Measurements from ENCODE around the gene ENAM. TPM values are rescaled to one million over a fixed set of nuclear protein-coding genes. Genes with fewer than 3 reads are reported as not detected.

Gene ENAM
- total and polyA plus RNA-seq, 2 of the 13 experiments (the other 11 are each of a cell fraction or from before 2014, with no cell fraction given), result not detected

DNA sequence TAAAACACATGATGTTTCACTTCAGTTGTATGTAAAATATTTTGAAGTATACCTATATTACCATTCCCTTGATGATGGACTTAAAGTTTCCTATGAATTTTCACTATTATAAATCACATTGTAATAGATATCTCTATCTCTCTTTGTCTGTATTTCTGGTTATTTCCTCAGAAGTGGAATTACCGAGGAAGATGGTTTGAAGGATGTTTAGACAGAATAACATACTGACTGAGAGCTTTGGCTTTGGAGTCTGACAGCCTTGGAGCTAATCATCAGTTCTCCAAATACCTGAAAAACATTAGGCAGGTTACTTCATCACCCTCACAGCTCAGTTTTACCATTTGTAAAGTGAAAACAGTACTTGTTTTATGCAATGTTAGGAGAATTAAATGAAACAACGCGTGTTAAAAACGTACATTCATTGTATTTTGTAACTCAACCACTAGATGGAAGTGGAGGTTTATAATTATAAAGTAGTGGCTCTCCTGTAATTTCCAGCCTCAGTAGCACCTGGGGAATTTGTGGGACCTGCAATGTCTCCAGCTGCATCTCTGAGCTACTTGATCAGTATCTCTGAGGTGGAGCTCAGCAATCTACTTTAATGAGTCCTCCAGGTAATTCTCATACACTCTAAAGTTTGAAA, 23.4 kb downstream of the ENAM start:
- ChIA-PET POLR2A (no interaction called here), CTCF (ENCODE audit: low intra/inter-chr PET ratio, low total read pairs) (interaction anchor here (0.7 to 2.2 kb wide), 4 partner anchors 36 to 1062 kb away, joined by 3 to 9 read pairs (median 6); partner anchors contain the start of gene UTP3)
- in situ Hi-C loops (cut with HindIII; ENCODE audit: extremely low pct_ligation_motif_present, low pct_unique_long_range_greater_than_20kb), result loop anchor here (25.0 kb wide), 2 partner anchors 360 to 1060 kb away; no protein-coding TSS in a partner anchor
- Histone ChIP-seq H3K27ac (ENCODE audit: extremely low read length, insufficient read depth, low read length) (no peak overlapping the region), H3K36me3 (replicated peaks in 1 of 2; ENCODE audit: control insufficient read depth in 1 of 2, insufficient read depth in 2 of 2, low read length in 2 of 2) (no peaks in the 10 kb centered on the region), H3K4me1 (ENCODE audit: insufficient read depth, low read length) (peaks cover 7% of the 10 kb centered on the region; the same call in 1 of the 2 replicates), H4K20me1 (ENCODE audit: insufficient read depth, low read length) (no peaks in the 10 kb centered on the region), H3K9ac (ENCODE audit: insufficient read depth, low read depth, low read length) (no peak overlapping the region), H3K9me3 (ENCODE audit: low read length) (no peaks in the 10 kb centered on the region), H3K79me2 (ENCODE audit: insufficient read depth, low read length) (no peaks in the 10 kb centered on the region), H3K4me2 (ENCODE audit: low read depth, low read length) (peak overlapping the region; percentile 58), H3K27me3 (ENCODE audit: control insufficient read depth in 1 of 2, insufficient read depth in 2 of 2, low read length in 2 of 2) (peaks cover 0 to 3% of the 10 kb centered on the region in 2 experiments; a peak in 1 of 5 replicates), H3K4me3 (replicated peaks in 1 of 3; ENCODE audit: insufficient read depth in 1 of 3, low read depth in 2 of 3, low read length in 3 of 3) (no peak overlapping the region; a peak in 1 of 6 replicates), H2AFZ (ENCODE audit: low read length) (peak overlapping the region; percentile 89)
- FAIRE-seq (peak; percentile 18), DNase-seq (ENCODE audit: low spot score) (peak; percentile 27), ATAC-seq (peak; percentile 79)
- intact Hi-C loops (cut with micrococcal nuclease; ENCODE audit: unreplicated experiment), result loop anchor here (1.0 to 10.0 kb wide), 4 partner anchors 35 to 358 kb away; partner anchors contain the start of genes MOB1B and UTP3
- WGBS (ENCODE audit: low lambda C conversion rate), result 2% methylated on average over 4 of the region's 4 CpGs
- TF ChIP-seq SMC3 (IDR thresholded peaks at IDR 0.05; ENCODE audit: low read length) (peak; percentile 35; the same call in 1 of the 2 replicates), STAG1 (CRISPR knock-in tag; IDR thresholded peaks at IDR 0.05) (peak; percentile 83), ZNF382 (CRISPR knock-in tag; IDR thresholded peaks at IDR 0.05; ENCODE audit: borderline replicate concordance) (no peak), RAD21 (CRISPR knock-in tag; IDR thresholded peaks at IDR 0.05) (peak; percentile 58)
- TF ChIP-seq, protein P1, sequence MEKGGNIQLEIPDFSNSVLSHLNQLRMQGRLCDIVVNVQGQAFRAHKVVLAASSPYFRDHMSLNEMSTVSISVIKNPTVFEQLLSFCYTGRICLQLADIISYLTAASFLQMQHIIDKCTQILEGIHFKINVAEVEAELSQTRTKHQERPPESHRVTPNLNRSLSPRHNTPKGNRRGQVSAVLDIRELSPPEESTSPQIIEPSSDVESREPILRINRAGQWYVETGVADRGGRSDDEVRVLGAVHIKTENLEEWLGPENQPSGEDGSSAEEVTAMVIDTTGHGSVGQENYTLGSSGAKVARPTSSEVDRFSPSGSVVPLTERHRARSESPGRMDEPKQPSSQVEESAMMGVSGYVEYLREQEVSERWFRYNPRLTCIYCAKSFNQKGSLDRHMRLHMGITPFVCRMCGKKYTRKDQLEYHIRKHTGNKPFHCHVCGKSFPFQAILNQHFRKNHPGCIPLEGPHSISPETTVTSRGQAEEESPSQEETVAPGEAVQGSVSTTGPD (CRISPR knock-in tag; IDR thresholded peaks at IDR 0.05), result no peak
- TF ChIP-seq, protein P2, sequence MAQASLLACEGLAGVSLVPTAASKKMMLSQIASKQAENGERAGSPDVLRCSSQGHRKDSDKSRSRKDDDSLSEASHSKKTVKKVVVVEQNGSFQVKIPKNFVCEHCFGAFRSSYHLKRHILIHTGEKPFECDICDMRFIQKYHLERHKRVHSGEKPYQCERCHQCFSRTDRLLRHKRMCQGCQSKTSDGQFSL (CRISPR knock-in tag; IDR thresholded peaks at IDR 0.05), result no peak
- TF ChIP-seq, protein P3, sequence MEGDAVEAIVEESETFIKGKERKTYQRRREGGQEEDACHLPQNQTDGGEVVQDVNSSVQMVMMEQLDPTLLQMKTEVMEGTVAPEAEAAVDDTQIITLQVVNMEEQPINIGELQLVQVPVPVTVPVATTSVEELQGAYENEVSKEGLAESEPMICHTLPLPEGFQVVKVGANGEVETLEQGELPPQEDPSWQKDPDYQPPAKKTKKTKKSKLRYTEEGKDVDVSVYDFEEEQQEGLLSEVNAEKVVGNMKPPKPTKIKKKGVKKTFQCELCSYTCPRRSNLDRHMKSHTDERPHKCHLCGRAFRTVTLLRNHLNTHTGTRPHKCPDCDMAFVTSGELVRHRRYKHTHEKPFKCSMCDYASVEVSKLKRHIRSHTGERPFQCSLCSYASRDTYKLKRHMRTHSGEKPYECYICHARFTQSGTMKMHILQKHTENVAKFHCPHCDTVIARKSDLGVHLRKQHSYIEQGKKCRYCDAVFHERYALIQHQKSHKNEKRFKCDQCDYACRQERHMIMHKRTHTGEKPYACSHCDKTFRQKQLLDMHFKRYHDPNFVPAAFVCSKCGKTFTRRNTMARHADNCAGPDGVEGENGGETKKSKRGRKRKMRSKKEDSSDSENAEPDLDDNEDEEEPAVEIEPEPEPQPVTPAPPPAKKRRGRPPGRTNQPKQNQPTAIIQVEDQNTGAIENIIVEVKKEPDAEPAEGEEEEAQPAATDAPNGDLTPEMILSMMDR (CRISPR knock-in tag; IDR thresholded peaks at IDR 0.05), result peak; percentile 70
- BruUV-seq (replicated peaks), result no TSS peak
